Loucy (cell line): ENCODE data around the gene LRBA.

Source experiments
- CTCF ChIP-seq: fragments of 200-600 bp; sonication (generic); conservative IDR thresholded peaks from 2 replicates; pipeline ENCODE4 v1.5.1; 2014; ENCODE audit warnings: mild to moderate bottlenecking, antibody characterized with exemption, low read length
- EZH2phosphoT487 ChIP-seq: fragments of 200-600 bp; IDR thresholded peaks from 2 replicates; pipeline ENCODE4 v1.6.1; 2018; ENCODE audit warnings: antibody characterized with exemption, mild to moderate bottlenecking, moderate library complexity, borderline replicate concordance

DNA sequence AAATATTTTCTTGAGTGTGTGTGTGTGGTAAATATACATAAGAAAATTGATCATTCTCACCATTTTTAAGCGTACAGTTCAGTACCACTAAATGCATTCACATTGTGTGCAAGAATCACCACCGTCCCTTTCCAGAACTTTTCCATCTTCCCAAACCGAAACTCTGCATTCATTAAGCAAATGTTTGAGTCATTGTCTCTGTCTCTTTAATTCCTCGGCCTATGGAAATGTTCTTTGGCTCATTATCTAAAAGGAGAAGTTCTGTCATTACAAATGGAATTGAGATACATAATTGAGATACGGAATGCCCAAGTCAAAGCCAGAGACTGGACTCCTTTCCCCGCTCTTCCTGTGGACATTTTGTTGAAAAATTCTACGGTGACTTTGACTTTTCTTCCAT, 767.9 kb downstream of the LRBA start:
- no peak for TF ChIP-seq CTCF
- no peak for TF ChIP-seq EZH2phosphoT487
